Stimulated activated CD8-positive, alpha-beta memory T cell treated with anti-CD3 and anti-CD28 coated beads, Interleukin-12 subunit alpha, Interleukin-12 subunit beta, amount 100 ng/mL, for 24 hours (primary cell): ENCODE results near the gene KSR2.
"Not testable (repeated sequence)": the region's sequence is repeated elsewhere in the genome, so short reads cannot be mapped to it uniquely, and the experiment has no call there.

Source experiments
- DNase-seq: peaks from one replicate; pipeline ENCODE4 v3.0.0-alpha.2; 2020; ENCODE audit errors: extremely low read depth

The KSR2 gene

DNA sequence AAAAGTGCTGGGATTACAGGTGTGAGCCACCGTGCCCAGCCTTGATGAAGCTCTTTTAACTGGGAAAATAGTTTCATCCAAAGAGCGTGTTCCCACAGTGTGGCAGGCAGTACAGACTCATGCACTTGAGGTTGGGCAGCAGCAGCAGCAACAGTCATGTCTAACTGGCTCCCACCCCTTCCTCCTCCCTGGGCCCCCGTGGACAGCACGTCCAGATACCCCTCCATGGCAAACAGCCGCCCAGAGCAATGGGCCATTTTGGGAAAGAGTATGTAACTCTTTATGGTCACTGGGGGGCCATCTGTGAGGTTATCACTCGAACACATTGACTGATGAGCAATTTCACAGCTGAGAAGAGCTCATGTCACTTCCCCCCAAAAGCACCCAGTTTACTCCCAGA is 328.3 kb downstream of the KSR2 start:
- DNase-seq, result no peak

DNA sequence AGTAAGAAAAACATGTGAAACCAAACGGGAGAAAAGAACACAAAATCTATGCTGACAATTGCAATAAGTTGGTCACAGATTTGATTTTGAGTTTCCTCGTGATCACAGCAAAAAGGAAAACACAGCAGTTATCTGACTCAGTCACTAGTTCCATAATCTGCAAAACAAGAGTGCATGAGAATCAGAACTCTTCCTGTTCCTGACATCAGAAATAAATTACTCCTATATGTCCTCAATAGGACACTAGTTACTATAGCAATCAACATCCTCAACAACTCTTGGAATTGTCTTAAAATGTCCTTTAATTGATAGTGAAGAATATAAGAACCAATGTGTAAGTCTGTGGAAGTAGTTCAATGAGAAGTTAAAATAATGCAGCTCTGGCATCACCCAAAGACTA is 339.3 kb downstream of the KSR2 start:
- no peak for DNase-seq

DNA sequence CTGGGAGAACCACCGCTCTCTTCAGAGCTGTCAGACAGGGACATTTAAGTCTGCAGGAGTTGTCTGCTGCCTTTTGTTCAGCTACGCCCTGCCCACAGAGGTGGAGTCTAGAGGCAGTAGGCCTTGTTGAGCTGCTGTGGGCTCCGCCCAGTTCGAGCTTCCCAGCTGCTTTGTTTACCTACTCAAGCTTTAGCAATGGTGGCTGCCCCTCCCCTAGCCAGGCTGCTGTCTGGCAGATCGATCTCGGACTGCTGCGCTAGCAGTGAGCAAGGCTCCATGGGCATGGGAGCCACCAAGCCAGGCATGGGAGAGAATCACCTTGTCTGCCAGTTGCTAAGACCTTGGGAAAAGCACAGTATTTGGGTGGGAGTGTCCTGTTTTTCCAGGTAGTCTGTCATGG is 340.1 kb downstream of the KSR2 start:
- DNase-seq, result not testable (repeated sequence)

DNA sequence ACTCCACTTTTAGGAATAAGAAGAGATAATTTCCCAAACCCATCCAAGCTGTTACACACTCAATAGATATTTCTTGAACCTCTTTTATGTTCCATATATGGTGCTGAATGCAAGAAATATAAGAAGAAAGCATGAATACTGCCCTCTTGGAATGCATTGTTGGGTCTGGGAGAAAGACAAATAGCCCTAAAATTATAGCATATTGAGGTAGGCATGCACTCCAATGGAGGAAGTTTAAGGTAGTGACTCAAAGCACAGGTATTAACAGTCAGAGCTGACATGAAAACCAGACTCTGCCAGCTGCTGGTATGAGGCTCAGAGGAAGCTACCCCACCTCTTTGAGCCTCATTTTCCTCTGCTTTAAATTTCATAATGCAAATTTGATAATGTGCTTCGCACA is 346.0 kb downstream of the KSR2 start:
- no peak for DNase-seq

DNA sequence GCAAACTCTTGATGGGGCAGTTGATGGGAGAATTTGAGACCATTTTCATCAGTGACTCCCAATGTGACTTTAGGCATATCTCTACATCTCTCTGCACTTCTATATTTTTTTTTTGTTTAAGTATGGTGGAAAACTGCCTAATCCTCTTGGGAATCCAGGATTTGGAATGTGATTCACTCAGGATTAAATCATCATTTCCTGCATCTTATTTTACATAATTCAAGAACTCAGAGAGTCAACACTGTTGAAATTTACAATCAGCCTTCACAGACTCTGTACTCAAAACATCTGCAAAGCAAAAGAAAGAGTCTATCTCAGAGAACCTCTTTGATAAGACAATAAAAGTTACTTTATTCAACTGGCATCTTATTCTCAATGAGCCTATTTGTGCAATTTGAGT is 346.7 kb downstream of the KSR2 start:
- no peak for DNase-seq

DNA sequence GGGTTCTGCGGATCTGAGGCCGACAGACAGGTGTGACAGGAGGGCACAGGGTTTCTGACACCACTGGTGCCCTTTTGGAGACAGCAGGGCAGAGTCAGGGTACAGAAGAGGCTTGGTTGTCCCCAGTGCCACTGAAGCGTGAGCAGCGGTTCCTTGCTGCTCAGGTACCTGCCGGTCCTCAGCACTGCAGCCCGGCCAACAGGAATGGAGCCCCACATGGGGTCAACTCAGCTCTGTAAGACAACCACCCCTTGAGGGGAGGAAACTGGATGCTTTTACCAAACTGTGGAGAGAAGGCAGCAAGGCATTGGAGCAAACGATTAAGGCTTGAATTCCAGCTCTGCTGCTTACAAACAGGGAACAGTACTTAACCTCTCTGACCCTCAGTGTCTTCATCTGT is 361.0 kb downstream of the KSR2 start:
- no peak for DNase-seq

DNA sequence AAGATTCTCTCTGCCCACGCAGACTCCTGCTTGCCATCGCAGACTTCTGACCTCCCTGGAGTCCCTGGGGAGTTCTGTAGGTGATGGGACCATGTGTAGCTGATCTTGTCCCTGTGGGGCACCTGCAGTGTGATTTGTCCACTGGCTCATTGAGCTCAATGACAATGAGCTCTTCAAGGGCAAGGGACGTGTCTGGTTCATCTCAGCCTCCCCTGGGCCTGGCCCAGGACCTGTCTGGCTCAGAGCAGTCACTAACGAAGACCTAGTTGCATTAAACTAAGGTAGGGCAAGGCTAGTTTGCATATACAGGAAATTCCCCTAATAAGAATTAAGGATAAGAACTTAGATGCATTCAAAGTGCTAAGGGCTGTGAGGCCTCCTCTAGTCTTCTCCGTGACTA is 361.8 kb downstream of the KSR2 start:
- no peak for DNase-seq

DNA sequence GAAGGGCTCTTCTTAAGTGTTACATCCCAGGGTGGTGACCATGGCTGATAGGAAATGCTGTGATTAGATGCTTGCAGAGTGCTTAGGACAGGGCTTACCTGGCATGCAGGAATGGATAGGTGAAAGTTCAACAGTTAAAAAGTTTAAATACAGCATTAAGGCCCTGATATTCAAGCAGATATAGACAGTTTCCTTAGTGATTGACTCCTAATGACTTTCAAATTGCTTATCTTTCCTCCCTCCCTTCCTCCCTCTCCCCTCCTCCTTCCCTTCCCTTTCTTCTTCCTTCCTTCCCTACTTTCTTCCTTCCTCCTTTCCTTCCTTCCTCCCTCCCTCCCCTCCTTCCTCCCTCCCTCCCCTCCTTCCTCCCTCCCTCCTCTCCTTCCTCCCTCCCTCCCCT is 362.8 kb downstream of the KSR2 start:
- no peak for DNase-seq

DNA sequence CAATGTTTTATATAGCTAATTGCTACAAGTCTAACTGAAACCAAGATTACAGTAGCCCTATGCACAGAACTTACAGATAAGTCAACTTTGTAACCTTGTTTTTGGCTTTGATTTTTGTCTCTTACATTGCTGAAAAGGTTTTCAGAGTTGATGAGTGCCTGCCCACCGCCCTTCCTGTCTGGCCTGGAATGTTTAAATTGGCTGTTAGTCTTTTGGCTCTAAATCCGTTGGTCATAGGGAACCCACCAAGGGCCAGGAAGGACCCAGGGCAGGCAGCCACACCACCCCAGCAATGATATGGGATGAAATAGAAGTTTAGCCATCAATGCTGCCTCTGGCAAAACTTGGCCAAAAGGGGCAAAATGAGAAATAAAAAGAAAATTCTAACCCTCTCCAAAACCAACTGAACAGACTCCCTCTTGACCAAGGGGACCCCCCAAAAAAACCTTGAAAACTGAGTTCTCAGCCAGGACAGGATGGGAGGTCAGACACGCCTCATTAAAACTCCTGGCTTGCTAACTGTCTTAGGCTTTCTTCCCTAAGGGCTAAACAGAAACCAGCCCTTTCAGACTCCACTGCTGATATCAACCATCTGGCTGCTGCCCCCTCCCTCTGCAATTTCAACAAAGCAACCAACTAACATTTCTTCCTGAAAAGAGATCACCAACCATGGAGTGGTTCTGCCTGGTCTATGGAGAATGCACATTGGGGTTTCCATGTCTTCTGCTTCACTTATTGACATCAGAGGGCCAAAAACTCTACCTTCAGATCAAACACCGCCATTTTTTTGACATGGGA is 365.3 kb downstream of the KSR2 start:
- DNase-seq, result no peak

DNA sequence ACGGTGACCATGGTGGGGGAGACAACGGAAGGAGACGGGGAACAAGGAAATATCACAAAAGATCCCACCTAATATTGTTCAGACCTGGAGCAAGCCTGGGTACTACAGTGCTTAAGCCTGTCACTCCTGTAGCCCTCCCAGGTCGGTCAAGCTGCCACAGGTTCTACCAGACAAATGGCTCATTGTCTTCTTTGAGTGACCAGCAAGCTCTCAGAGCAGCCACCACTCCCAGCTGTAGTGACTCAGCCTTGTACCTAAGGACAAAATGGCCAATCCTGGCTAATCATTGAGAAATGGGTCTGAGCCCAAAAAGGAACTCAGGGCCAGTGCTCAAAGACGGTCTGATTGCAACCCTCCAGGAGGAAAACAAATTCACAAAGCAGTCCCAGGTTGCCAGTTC is 368.9 kb downstream of the KSR2 start:
- no peak for DNase-seq

DNA sequence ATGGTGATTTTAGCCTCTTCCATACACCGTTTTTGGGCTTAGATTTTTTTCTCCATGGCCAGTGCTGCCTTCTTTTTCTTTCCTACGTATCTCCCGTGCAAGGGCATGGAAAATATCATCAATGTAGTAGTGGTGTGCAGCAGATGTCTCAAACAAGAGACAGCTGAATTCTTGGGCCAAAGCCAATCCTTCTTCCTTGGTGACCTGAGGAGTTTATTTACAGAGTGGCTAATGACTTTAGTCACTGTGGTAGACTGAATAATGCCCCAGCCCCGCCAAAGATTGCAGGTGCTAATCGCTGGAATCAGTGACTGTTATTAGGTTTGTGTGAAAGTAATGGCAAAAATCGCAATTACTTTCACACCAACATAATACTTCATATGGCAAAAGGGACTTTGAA is 371.8 kb downstream of the KSR2 start:
- no peak for DNase-seq

DNA sequence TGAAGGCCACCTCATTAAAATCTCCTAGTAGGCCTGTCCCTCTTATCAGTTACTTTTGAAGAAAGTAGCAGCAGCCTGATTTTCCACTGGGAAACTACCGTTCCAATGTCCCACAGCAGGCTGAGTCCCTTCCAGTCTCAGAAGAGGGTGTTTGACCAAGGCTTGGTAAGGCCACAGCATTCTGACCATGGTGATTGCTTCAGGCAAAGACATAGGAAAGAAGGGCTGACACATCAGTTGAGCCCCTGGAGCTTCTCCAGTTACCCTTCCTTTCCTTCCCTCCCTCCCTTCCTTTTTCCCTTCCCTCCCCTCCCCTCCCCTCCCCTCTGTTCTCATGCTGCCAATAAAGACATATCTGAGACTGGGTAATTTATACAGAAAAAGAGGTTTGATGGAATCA is 373.0 kb downstream of the KSR2 start:
- DNase-seq, result no peak

DNA sequence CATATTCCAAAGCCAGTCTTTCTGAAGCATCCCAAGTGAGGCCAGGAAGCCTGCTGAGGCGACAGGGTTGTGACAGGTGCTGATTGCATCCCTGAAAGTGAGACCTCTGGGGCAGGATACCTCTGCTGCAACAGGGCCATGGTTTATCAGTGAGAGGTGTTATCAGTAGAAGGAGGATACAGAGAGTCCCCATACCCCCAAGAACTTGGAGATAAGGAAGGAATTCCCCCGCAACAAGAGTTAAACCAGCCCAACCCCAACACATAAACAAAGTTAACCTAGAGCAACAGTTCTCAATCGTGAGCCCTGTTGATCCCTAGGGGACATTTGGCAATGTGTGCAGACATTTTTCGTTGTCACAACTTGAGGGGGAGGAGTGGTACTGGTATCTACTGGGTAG is 374.3 kb downstream of the KSR2 start:
- DNase-seq, result no peak

DNA sequence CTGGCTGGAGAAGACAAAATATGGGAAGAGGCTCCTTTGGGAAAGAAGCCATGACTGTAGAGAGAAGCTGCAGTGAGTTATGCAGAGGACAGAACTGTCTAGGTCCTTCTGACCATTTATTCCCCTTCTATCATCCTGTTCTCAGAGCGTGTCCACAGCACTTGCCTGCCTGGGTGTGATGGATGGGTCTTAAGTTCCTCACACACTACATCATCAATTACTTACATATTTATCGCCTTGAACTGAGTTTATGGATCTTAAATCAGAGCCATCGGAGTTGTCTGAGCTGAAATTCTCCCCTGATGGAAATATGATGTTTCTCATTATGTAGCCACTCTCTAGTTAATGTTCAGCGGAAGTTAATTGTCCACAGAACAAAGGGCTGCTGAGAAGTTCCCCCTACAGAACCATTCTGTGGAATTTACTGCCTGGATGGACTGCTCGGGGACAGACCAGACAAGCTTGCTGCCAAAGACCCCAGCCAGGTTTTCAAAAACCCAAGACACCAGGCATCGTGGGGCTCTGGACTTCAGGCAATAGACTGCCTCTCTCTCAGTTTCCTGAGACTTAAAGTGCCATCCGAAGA is 374.9 kb downstream of the KSR2 start:
- no peak for DNase-seq

DNA sequence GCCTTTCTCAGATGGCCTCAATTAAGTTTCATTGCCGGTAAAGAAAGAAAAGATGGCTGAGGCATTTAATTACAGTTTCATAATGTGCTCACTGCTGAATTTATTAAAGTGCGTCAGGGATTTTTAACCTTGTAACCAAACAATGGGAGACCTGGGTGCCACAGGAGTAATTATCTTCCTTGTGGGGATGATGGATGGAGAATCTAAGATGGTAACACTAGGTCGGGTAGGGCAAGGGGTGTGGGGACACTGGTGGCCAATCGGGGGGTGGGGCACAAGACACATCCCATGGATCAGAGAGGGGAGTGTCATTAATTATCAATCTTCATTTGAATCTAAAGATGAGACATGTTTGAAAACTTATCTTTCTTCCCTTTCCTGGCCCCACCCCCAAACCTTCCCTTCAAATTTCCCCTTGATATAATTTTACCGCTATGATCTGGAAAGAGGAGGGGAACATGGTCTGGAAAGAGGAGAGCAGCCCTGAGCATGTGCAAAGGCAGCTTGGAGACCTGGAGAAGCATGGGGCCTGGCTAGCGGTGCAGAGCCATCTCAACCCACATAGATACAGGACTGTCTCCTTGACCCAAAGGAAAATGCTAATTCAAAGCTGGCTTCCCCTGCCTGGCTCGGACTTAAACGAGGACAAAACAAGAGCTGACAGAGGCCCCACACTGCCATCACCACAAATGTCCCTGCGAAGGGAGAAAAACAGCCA is 376.0 kb downstream of the KSR2 start:
- DNase-seq, result no peak

DNA sequence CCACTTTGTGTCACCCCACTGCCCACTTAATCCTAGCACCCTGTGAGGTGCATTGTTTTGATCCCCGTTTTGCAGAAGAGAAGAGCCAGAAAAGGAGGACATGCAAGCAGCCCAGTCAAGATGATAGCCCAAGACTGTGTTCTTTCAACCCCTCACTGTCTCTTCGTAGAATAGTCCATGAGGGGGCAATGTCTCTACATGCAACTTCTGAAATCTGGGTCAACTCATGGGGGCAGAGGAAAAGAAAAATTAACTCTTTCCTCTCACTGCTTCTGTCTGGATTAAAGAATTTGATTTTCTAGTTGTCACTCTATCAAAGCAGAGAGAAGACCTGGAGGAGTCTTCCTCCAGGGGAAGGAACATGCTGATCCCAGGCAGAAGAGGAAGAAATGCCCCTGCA is 377.8 kb downstream of the KSR2 start:
- no peak for DNase-seq

DNA sequence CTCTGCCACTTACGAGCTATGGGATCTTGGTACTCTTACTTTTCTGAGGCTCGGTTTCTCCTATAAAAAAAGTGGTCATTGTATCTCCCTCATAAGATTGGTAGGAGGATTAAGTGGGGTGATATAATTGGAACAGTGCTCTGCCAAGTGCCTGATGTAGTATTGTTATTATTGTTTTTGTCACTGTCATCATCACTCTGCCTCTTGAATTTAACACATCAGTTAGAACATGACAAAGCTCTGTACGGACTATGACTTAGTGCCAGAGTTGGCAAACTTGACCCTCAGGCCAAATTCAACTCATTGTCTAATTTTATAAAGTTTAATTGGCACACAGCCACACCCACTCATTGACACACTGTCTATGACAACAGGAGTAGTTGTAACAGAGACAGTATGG is 378.4 kb downstream of the KSR2 start:
- DNase-seq, result no peak

DNA sequence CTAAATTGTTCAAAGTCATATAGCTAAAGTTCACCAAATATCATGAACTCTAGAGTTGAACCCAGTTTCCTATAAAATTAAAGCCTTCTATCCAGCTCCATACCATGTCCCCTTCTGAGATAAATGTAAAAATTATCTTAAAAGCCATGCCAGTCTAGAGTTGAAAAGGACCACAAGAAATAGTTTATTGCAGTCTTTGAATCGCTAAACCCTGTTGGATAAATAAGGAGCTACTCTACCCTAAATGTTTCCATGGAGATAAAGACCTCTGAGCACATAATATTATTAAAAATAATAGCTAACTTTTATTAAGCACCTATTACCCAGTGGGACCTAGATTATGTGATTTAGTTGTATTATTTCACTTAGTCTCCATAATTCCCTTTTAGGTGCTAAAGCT is 379.8 kb downstream of the KSR2 start:
- DNase-seq, result no peak

DNA sequence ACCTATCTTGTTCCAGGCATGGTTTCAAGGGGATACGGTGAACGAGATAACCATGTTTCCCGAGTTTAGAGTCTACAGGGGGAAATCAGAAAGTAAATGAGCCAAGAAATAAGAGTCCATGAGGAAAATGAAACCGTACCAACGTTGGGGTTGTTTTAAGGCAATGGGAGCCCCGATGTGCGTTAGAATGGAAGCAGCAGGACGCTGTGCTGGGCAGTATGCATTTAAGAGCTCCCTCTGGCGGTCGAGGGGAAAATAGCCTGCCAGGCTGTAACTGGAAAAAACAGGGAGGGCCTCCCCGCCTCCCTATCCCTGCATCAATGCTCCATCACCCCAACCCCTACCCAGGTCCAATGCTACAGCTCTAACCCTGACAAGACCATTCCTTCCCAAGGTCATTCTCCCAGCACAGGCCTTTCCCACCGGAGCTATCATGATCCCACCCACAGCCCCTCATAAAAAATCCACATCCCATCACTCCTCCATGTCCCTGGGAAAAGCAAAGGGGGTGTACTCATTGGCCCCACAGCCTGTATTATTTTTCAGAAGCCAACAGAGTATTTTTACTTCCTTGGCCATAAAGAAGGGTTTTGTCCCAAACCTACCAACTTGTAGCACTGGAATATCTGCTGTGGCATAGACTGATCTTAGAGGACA is 381.0 kb downstream of the KSR2 start:
- DNase-seq, result no peak

DNA sequence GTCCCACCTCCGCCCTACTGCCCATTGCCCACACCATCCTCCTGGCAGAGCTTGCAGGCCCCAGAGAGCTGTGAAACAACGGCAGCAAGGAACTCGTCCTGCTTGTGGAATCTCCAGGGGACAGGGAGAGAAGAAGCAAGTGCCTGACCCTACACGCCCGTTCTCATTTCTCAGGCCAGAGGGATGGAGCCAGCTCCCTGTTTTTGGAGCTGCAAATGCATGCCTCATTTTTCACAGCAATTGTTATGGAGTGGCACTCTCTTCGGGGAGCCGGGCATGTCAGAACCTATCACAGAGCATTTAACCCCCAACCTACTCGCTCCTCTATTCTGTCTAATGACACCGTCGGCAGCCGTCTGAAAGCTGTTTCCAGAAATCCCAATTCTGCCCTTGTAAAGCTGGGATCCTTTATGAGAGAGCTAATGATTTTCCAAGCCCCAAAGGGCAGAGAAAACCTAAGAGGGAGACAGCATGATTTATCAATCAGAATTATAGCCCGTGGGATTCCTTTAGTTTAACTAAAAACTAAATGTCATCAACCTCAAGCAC is 385.0 kb downstream of the KSR2 start:
- no peak for DNase-seq

DNA sequence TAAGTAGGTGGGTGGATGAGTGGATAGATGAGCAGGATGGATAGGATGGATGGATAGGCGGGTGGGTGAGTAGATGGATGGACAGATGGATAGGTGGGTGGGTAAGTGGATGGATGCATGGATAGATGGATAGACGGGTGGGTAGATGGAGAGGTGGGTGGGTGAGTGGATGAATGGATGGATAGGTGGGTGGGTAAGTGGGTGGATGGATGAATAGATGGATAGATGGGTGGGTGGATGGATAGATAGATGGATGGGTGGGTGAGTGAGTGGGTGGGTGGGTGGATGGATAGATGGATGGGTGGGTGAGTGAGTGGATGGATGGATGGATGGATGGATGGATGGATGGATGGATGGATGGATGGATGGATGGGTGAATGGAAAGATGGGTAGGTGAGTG is 385.7 kb downstream of the KSR2 start:
- no peak for DNase-seq

DNA sequence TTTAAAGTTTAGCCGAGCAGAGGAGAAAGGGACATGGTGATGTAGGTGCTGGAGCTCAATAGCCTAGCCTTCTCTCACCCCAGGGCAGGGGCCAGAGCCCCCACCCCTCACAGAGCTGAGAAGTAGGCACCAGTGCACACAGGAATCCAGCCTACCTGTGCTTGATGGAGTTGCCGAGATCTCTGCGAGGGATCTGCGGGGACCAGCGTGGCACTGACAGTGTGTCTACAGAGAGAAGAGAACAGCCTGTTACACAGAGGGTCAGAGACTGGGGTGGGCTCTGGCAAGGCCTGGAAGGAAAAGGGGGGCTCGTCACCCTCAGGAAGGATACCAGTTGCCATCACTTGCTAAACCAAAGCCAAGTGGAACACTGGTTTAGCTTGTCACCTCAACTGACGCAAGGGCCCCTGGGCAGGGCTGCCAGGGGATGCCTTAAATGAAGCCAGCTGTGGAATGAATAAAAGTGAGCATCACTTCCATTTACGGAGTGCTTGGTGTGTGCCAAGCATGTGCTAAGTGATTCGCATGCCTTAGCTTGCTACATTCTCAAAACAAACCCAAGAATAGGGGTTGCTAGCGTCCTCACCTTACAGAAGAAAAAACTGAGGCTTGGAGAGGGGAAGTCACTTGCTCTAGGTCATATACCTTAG is 386.5 kb downstream of the KSR2 start:
- no peak for DNase-seq
